ENCODE measurements around the gene DDX52.

The DDX52 gene

DNA sequence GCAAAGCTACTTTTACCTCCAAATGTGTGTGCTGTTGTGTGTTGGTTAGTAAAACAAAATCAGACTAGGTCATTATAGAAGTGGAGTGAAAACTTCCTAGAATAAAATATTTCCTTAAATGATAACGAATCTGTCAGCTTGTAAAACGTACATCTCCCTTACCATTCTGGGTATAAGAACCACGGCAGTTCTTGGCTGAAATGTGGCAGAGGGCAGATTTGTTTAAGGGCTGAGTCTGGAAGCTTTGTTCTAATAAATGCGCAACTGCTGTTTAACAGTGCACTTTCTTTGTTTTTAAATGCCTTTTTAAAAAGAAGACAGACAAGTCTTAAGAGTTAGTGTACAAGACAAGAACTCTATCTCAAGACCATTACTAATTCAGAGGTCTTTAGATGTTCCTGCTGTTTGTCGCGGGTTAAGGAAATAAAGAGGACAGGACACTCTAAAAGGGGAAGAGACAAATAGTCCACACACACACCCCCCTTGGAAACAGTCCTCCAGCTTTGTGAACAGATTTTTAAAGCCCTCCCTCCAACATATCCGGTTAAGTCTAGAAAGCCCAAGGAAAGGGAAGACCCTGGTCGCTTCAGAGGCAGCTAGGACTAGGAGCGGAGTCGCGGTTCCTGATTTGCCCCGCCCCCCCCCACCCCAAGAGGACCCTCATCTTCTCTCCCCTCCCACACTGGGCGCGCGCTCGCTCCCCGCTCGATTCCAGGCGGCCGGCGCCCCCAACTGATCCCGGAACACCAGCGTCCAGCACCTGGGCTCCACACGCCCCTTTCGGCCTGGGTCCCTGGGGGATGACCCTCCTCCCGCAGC is 34.7 kb downstream of the DDX52 start:
- Histone ChIP-seq H3K4me1 (ENCODE audit: insufficient read depth, low read length) (peaks cover 29% of the 10 kb centered on the region), H3K27ac (ENCODE audit: low read depth, low read length) (peak overlapping the region; percentile 90)

DNA sequence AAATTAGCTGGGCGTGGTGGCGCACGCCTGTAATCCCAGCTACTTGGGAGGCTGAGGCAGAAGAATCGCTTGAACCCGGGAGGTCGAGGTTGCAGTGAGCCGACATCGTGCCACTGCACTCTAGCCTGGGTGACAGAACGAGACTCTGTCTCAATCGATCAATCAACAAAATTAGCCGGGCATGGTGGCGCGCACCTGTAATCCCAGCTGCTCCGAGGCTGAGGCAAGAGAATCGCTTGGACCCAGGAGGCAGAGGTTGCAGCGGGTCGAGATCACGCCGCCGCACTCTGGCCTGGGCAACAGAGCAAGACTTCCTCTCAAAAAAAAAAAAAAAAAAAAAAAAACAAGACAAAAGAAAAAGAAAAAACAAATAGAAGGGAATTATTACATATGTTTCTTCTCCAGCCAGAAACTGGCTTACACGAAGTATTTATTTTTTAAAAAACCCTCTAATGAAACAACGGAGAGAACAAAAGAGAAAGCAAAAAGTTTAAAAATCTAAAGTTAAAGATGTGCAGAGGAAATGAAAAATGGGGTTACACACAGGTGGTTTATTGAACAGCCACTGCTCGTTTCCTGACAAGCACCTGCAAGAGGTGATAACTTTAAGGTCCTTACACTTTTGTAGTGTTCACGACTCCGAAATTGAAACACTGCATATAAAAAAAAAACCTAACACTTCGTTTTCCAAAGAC is 35.5 kb downstream of the DDX52 start:
- peaks cover 29% of the 10 kb centered on the region for H3K4me1 ChIP-seq (ENCODE audit: insufficient read depth, low read length)
- peak overlapping the region; percentile 90 for H3K27ac ChIP-seq (ENCODE audit: low read depth, low read length)
- H3K4me3 ChIP-seq (ENCODE audit: low read depth in 1 of 2, low read length in 2 of 2): peak overlapping the region; percentile 82 to 93
- no peaks in the 10 kb centered on the region for H3K9me3 ChIP-seq (ENCODE audit: low read length)
- no peaks in the 10 kb centered on the region for H3K27me3 ChIP-seq (ENCODE audit: control insufficient read depth in 1 of 2, insufficient read depth in 2 of 2, low read length in 2 of 2)
- H3K36me3 ChIP-seq (ENCODE audit: insufficient read depth, low read length): no peaks in the 10 kb centered on the region
- H3K9ac ChIP-seq (ENCODE audit: low read length): peak overlapping the region; percentile 73

More for the DNA sequence above, 34.7 kb downstream of the DDX52 start:
- Histone ChIP-seq H3K4me3 (ENCODE audit: low read depth in 1 of 2, low read length in 2 of 2) (peak overlapping the region; percentile 82 to 93), H3K27me3 (ENCODE audit: control insufficient read depth in 1 of 2, insufficient read depth in 2 of 2, low read length in 2 of 2) (no peaks in the 10 kb centered on the region), H3K36me3 (ENCODE audit: insufficient read depth, low read length) (peaks cover 5% of the 10 kb centered on the region), H3K9me3 (ENCODE audit: low read length) (no peaks in the 10 kb centered on the region), H3K9ac (ENCODE audit: low read length) (peak overlapping the region; percentile 73)

DNA sequence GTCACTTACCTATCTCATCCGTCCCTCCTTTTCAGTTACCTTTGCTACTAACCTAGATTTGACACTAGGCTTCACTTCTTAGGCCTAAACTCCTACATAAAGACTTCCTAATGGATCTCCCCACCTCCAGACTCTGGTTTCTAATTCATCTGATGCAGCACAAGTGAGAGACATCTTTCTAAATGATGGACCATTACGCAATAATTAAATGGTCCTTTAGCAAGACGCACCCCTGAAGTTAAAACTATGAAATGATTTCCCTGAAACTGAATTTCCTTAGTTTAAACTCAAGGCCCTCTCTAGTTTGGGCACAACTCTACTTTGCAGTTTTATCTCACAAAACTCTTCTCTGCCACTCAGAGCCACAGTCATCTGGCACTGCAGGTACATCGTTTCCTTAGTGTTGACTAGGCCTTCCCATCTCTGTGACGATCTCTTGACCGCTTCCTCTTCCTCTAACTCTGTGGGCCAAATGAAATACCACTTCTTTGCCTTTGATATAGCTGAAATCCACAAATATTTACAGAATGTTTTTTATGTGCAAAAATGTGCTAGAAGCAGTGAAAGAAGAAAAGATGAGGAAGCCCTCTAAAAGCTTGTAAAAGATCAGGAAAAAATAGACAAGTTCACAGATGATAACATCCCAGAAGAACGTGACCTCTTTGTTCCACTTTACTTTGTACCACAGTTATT is 37.3 kb downstream of the DDX52 start:
- peaks cover 29% of the 10 kb centered on the region for H3K4me1 ChIP-seq (ENCODE audit: insufficient read depth, low read length)
- H3K27me3 ChIP-seq (ENCODE audit: control insufficient read depth in 1 of 2, insufficient read depth in 2 of 2, low read length in 2 of 2): no peaks in the 10 kb centered on the region
- no peak overlapping the region for H3K4me3 ChIP-seq (ENCODE audit: low read depth in 1 of 2, low read length in 2 of 2)
- no peak overlapping the region for H3K27ac ChIP-seq (ENCODE audit: low read depth, low read length)
- no peaks in the 10 kb centered on the region for H3K9me3 ChIP-seq (ENCODE audit: low read length)
- H3K9ac ChIP-seq (ENCODE audit: low read length): no peak overlapping the region
- H3K36me3 ChIP-seq (ENCODE audit: insufficient read depth, low read length): no peaks in the 10 kb centered on the region

DNA sequence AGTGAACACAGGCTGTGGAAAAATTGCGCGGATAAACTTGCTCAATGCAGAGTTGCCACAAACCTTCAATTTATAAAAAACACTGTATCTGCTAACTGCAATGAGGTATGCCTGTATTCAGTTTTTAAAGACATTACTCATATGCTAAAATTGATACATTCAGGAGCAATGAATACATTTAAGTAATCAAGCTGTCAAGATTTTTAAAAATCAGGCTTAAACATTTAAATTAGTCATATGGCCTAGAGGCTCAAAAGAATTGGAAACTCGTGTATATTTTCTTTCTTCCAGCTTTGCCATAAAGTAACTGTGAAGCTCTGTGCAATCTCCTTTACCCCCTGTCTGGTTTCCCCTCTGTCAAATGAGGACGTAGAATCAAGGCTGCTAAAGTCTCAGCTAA is 38.2 kb downstream of the DDX52 start:
- Histone ChIP-seq H3K27ac (ENCODE audit: low read depth, low read length) (no peak overlapping the region), H3K9me3 (ENCODE audit: low read length) (no peaks in the 10 kb centered on the region), H3K4me1 (ENCODE audit: insufficient read depth, low read length) (peaks cover 29% of the 10 kb centered on the region), H3K27me3 (ENCODE audit: control insufficient read depth in 1 of 2, insufficient read depth in 2 of 2, low read length in 2 of 2) (no peaks in the 10 kb centered on the region), H3K36me3 (ENCODE audit: insufficient read depth, low read length) (peaks cover 5% of the 10 kb centered on the region), H3K4me3 (ENCODE audit: low read depth in 1 of 2, low read length in 2 of 2) (no peak overlapping the region), H3K9ac (ENCODE audit: low read length) (no peak overlapping the region)

DNA sequence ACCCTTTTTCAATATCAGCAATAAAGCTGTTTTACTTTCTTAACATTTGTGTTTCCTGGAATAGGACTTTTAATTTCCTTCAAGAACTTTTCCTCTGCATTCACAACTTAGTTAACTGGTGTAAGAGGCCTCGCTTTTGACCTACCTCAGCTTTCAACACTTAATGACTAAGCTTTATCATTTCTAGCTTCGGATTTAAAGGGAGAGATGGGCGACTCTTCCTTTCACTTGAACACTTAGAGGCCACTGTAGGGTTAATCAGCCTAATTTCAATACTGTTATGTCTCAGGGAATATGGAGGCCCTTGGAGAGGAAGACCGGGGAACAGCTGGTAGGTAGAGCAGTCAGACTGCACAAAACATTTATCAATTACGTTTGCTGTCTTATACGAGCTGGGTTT is 38.7 kb downstream of the DDX52 start:
- no peak overlapping the region for H3K9ac ChIP-seq (ENCODE audit: low read length)
- peaks cover 9% of the 10 kb centered on the region for H3K36me3 ChIP-seq (ENCODE audit: insufficient read depth, low read length)
- peaks cover 25% of the 10 kb centered on the region for H3K4me1 ChIP-seq (ENCODE audit: insufficient read depth, low read length)
- H3K4me3 ChIP-seq (ENCODE audit: low read depth in 1 of 2, low read length in 2 of 2): no peak overlapping the region
- H3K27ac ChIP-seq (ENCODE audit: low read depth, low read length): no peak overlapping the region
- H3K9me3 ChIP-seq (ENCODE audit: low read length): no peaks in the 10 kb centered on the region
- no peaks in the 10 kb centered on the region for H3K27me3 ChIP-seq (ENCODE audit: control insufficient read depth in 1 of 2, insufficient read depth in 2 of 2, low read length in 2 of 2)

DNA sequence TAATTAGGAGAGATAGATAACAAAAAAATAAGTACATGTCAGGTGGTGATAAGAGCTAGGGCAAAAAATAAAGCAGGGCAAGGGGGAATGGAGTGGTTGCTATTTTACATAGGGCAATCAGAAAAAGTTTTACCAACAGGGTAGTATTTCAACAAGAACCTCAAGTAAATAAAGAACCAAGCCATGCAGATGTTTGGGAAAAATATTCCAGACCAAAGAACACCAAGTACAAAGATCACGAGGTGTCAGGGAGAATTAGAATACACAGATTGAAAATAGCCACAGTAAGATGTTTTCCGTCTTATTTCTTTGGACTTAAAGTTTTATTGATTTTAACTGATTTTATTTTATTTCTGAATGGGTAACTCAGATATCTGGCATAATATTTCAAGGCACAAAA is 45.1 kb downstream of the DDX52 start:
- Histone ChIP-seq H3K9me3 (ENCODE audit: low read length) (no peaks in the 10 kb centered on the region), H3K27me3 (ENCODE audit: control insufficient read depth in 1 of 2, insufficient read depth in 2 of 2, low read length in 2 of 2) (no peaks in the 10 kb centered on the region), H3K36me3 (ENCODE audit: insufficient read depth, low read length) (peaks cover 39% of the 10 kb centered on the region), H3K4me3 (ENCODE audit: low read depth in 1 of 2, low read length in 2 of 2) (no peak overlapping the region), H3K4me1 (ENCODE audit: insufficient read depth, low read length) (no peaks in the 10 kb centered on the region), H3K9ac (ENCODE audit: low read length) (no peak overlapping the region), H3K27ac (ENCODE audit: low read depth, low read length) (no peak overlapping the region)

DNA sequence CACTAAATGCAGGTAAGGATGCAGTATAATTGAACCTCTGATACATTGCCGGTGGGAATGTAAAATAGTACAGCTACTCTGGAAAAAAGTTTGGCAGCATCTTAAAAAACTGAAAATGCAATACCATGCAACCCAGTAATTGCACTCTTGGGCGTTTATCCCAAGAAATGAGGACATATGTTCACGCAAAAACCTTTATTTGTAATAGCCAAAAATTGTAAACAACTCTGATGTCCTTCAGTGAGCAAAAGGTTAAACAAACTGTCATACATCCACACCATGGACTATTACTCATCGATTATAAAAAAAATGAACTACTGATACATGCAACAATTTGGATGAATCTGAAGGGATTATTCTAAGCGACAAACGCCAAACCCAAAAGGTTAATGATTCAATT is 51.0 kb downstream of the DDX52 start:
- Histone ChIP-seq H3K4me1 (ENCODE audit: insufficient read depth, low read length) (no peaks in the 10 kb centered on the region), H3K27ac (ENCODE audit: low read depth, low read length) (no peak overlapping the region), H3K9ac (ENCODE audit: low read length) (no peak overlapping the region), H3K9me3 (ENCODE audit: low read length) (no peaks in the 10 kb centered on the region), H3K4me3 (ENCODE audit: low read depth in 1 of 2, low read length in 2 of 2) (no peak overlapping the region), H3K36me3 (ENCODE audit: insufficient read depth, low read length) (peaks cover 22% of the 10 kb centered on the region), H3K27me3 (ENCODE audit: control insufficient read depth in 1 of 2, insufficient read depth in 2 of 2, low read length in 2 of 2) (no peaks in the 10 kb centered on the region)

DNA sequence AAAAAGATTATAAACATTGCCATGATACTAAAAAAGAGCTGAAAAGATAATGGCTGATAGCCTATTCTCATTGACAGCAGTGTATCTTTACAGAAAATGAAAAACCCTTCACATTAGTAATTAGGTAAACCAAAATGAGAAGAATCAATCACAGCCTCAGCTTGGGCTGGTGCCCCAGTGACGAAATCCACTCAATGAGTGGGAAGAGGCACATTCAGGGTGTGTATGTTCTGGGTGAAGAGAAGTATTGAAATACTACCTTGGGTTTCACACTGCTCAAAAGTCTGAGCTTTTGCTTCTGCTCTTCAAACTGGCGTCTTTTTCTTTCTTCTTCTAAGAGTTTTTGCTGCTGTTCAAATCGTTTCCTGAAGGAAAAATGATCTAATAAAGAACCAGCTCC is 58.2 kb downstream of the DDX52 start:
- no peaks in the 10 kb centered on the region for H3K4me1 ChIP-seq (ENCODE audit: insufficient read depth, low read length)
- no peak overlapping the region for H3K27ac ChIP-seq (ENCODE audit: low read depth, low read length)
- H3K27me3 ChIP-seq (ENCODE audit: control insufficient read depth in 1 of 2, insufficient read depth in 2 of 2, low read length in 2 of 2): no peaks in the 10 kb centered on the region
- no peak overlapping the region for H3K9ac ChIP-seq (ENCODE audit: low read length)
- no peak overlapping the region for H3K4me3 ChIP-seq (ENCODE audit: low read depth in 1 of 2, low read length in 2 of 2)
- H3K36me3 ChIP-seq (ENCODE audit: insufficient read depth, low read length): peaks cover 48% of the 10 kb centered on the region
- no peaks in the 10 kb centered on the region for H3K9me3 ChIP-seq (ENCODE audit: low read length)

DNA sequence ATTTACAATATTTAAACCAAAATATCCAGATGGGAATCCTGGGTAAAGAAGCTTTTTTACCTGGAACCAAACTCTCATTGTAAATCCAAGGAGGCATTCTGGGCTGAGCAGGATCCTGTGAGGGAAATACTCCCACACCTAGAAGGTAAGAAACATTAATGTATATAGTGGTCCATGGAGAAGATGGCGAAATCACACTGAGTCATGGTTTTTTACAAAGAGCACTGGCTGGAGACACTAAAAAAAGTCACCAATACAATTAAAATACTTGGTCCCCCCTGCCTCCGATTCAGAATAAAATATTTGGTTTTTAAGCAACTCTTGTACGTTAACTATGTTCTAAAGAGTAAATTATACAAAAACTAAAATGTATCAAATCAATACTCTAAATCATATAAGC is 67.0 kb downstream of the DDX52 start:
- H3K4me3 ChIP-seq (ENCODE audit: low read depth in 1 of 2, low read length in 2 of 2): no peak overlapping the region
- H3K36me3 ChIP-seq (ENCODE audit: insufficient read depth, low read length): peaks cover 46% of the 10 kb centered on the region
- H3K4me1 ChIP-seq (ENCODE audit: insufficient read depth, low read length): no peaks in the 10 kb centered on the region
- no peak overlapping the region for H3K27ac ChIP-seq (ENCODE audit: low read depth, low read length)
- H3K9ac ChIP-seq (ENCODE audit: low read length): no peak overlapping the region
- peaks cover 3% of the 10 kb centered on the region for H3K9me3 ChIP-seq (ENCODE audit: low read length)
- H3K27me3 ChIP-seq (ENCODE audit: control insufficient read depth in 1 of 2, insufficient read depth in 2 of 2, low read length in 2 of 2): no peaks in the 10 kb centered on the region

DNA sequence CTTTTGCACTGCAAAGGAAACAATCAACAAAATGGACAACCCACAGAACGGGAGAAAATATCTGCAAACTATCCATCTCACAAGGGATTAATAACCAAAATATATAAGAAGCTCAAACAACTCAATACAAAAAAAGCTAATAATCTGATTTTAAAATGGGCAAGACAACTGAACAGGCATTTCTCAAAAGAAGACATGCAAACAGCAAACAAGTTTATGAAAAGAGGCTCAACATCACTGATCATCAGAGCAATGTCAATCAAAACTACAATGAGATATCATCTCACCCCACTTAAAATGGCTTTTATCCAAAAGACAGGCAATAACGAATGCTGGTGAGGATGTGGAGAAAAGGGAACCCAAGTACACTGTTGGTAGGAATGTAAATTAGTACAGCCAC is 68.8 kb downstream of the DDX52 start:
- Histone ChIP-seq H3K4me3 (ENCODE audit: low read depth in 1 of 2, low read length in 2 of 2) (no peak overlapping the region), H3K9ac (ENCODE audit: low read length) (no peak overlapping the region), H3K4me1 (ENCODE audit: insufficient read depth, low read length) (no peaks in the 10 kb centered on the region), H3K9me3 (ENCODE audit: low read length) (peaks cover 3% of the 10 kb centered on the region), H3K27ac (ENCODE audit: low read depth, low read length) (no peak overlapping the region), H3K36me3 (ENCODE audit: insufficient read depth, low read length) (peaks cover 47% of the 10 kb centered on the region), H3K27me3 (ENCODE audit: control insufficient read depth in 1 of 2, insufficient read depth in 2 of 2, low read length in 2 of 2) (no peaks in the 10 kb centered on the region)

DNA sequence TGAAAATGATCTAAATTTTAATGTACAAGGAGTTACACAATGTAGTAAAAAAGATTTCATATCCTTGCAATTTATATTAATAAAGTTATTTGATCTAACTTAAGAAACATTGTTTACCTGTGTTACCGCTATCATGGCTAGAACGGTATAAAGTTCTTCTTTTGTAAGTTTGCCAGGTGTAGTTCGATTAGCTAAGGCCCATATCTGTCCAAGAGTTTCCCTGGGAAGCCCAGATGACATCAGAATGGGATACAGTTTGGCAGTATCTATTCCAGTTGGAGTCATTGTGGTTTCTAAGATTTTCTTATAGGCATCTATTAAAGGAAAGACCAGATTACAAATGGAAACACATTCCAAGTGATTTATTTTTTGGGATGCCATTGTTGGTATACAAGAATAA is 71.6 kb downstream of the DDX52 start:
- Histone ChIP-seq H3K9me3 (ENCODE audit: low read length) (peaks cover 3% of the 10 kb centered on the region), H3K36me3 (ENCODE audit: insufficient read depth, low read length) (peaks cover 51% of the 10 kb centered on the region), H3K4me1 (ENCODE audit: insufficient read depth, low read length) (no peaks in the 10 kb centered on the region), H3K27ac (ENCODE audit: low read depth, low read length) (no peak overlapping the region), H3K9ac (ENCODE audit: low read length) (no peak overlapping the region), H3K27me3 (ENCODE audit: control insufficient read depth in 1 of 2, insufficient read depth in 2 of 2, low read length in 2 of 2) (no peaks in the 10 kb centered on the region), H3K4me3 (ENCODE audit: low read depth in 1 of 2, low read length in 2 of 2) (no peak overlapping the region)

Data from muscle layer of colon (tissue), 2 donors.